Panc1 (cell line): ENCODE measurements around the gene CCNK. TPM values are rescaled to one million over a fixed set of nuclear protein-coding genes. Genes with fewer than 3 reads are reported as not detected.

Source experiments
- ATAC-seq: fragments of 200-7000 bp; cut with Tn5 transposase; 2 replicates; pipeline ENCODE4 v1.9.1; 2020; ENCODE audit warnings: mild to moderate bottlenecking, moderate library complexity
- BruUV-seq: library from RNA; stranded (reverse); fragments of 400-500 nt; replicated peaks from 2 replicates; lab custom pipeline; 2021; lab: Mats Ljungman, UMichigan
- CTCF ChIA-PET: fragments of 300-600 bp; sonication (Branson Sonifier 250); formaldehyde crosslinking; loops from one replicate; lab custom pipeline; 2022; ENCODE audit warnings: antibody characterized with exemption; lab: Charles Lee
- POLR2A ChIA-PET: fragments of 300-600 bp; sonication (Branson Sonifier 250); formaldehyde crosslinking; loops from one replicate; lab custom pipeline; 2022; ENCODE audit warnings: antibody characterized with exemption; lab: Charles Lee
- DNase-seq: peaks from one replicate; pipeline ENCODE4 v3.0.0-alpha.2; 2010; ENCODE audit warnings: low read depth, low spot score
- H3K27ac ChIP-seq: 2 replicates; pipeline ENCODE4 v1.5.1; 2011; ENCODE audit warnings: mild to moderate bottlenecking, low read length, inconsistent platforms
- H3K27me3 ChIP-seq: fragments of 200-500 bp; sonication (Bioruptor generic); 2 replicates; pipeline ENCODE4 v1.6.0; 2014; ENCODE audit warnings: low read length, inconsistent platforms; ENCODE audit not compliant: control insufficient read depth, insufficient read depth
- H3K36me3 ChIP-seq: fragments of 200-500 bp; sonication (Bioruptor generic); 2 replicates; pipeline ENCODE4 v1.5.1; 2014; ENCODE audit warnings: inconsistent platforms, mild to moderate bottlenecking, low read length, moderate library complexity; ENCODE audit not compliant: control insufficient read depth, insufficient read depth
- H3K4me1 ChIP-seq: 2 replicates; pipeline ENCODE4 v1.5.1; 2011; ENCODE audit warnings: inconsistent platforms, mild to moderate bottlenecking, low read length, moderate library complexity; ENCODE audit not compliant: control insufficient read depth, insufficient read depth
- H3K4me3 ChIP-seq, 2 experiments: 2 replicates each; pipeline ENCODE4 v1.5.1; 2011 to 2012; ENCODE audit warnings: low read depth in 2 of 2, low read length in 2 of 2, mild to moderate bottlenecking in 2 of 2, inconsistent platforms in 1 of 2, moderate library complexity in 1 of 2
- H3K9me3 ChIP-seq: fragments of 200-500 bp; sonication (Bioruptor generic); 2 replicates; pipeline ENCODE4 v1.5.1; 2014; ENCODE audit warnings: low read depth, mild to moderate bottlenecking, inconsistent platforms, low read length, moderate library complexity; ENCODE audit not compliant: control insufficient read depth, insufficient read depth
- CTCF ChIP-seq: fragments of 450-650 bp; IDR thresholded peaks from 2 replicates; pipeline ENCODE4 v1.5.1; 2017; ENCODE audit warnings: mild to moderate bottlenecking
- POLR2AphosphoS5 ChIP-seq: IDR thresholded peaks from 2 replicates; pipeline ENCODE4 v1.6.1; 2012; ENCODE audit warnings: mild to moderate bottlenecking, low read depth, low read length, moderate library complexity
- REST ChIP-seq, 2 experiments: IDR thresholded peaks; 2 replicates each; pipeline ENCODE4 v1.6.1; 2011 to 2012; ENCODE audit warnings: low read depth in 2 of 2, control low read depth in 1 of 2, low read length in 1 of 2, mild to moderate bottlenecking in 1 of 2, moderate library complexity in 1 of 2; ENCODE audit not compliant: insufficient read depth in 1 of 2
- SIN3A ChIP-seq: IDR thresholded peaks from 2 replicates; pipeline ENCODE4 v1.6.1; 2012; ENCODE audit warnings: low read depth, mild to moderate bottlenecking, low read length, moderate library complexity, borderline replicate concordance; ENCODE audit not compliant: insufficient read depth
- TCF7L2 ChIP-seq: IDR thresholded peaks from 2 replicates; pipeline ENCODE4 v1.6.1; 2011; ENCODE audit warnings: mild to moderate bottlenecking, low read depth, low read length, inconsistent platforms
- in situ Hi-C: cut with HindIII; loops from 2 replicates; pipeline ENCODE4 v1.10.0; 2016; ENCODE audit warnings: low sequenced_read_pairs, low pct_unique_long_range_greater_than_20kb
- intact Hi-C: fragments of 100-400 bp; cut with micrococcal nuclease; formaldehyde crosslinking; loops from one replicate; pipeline ENCODE4 v1.10.0; 2022; ENCODE audit not compliant: unreplicated experiment
- total RNA-seq: library from RNA; stranded (reverse); gene quantifications from one replicate; pipeline ENCODE4 v1.2.1, GENCODE V29; 2021; ENCODE audit not compliant: unreplicated experiment

The CCNK gene
- total RNA-seq, 1 experiment from 2014 or later = 47.8 TPM

- no peak for DNase-seq
- TF ChIP-seq REST (IDR thresholded peaks at IDR 0.05; ENCODE audit: insufficient read depth in 1 of 2, low read depth in 2 of 2, low read length in 1 of 2) (no peak), TCF7L2 (no peak), POLR2AphosphoS5 (no peak), SIN3A (no peak), CTCF (no peak)
- ATAC-seq = no peak
- Histone ChIP-seq H3K27ac (no peak overlapping the region), H3K4me1 (peaks cover 63% of the 10 kb centered on the region), H3K4me3 (no peak overlapping the region), H3K36me3 (no peaks in the 10 kb centered on the region), H3K27me3 (no peaks in the 10 kb centered on the region), H3K9me3 (no peaks in the 10 kb centered on the region)
- ChIA-PET POLR2A (no interaction called here), CTCF (no interaction called here)
- BruUV-seq = no TSS peak
- intact Hi-C loops (no loop called here), in situ Hi-C loops (no loop called here)
Measured at GRCh38 chr14:99550387-99550992, 69.3 kb downstream of the CCNK start.

GRCh38 chr14:99551034-99551922 is 70.1 kb downstream of the CCNK start:
- in situ Hi-C loops (no loop called here), intact Hi-C loops (no loop called here)
- no TSS peak for BruUV-seq
- no peak for DNase-seq
- Histone ChIP-seq H3K36me3 (no peaks in the 10 kb centered on the region), H3K27me3 (no peaks in the 10 kb centered on the region), H3K9me3 (no peaks in the 10 kb centered on the region), H3K27ac (no peak overlapping the region), H3K4me3 (no peak overlapping the region), H3K4me1 (peaks cover 61% of the 10 kb centered on the region)
- ATAC-seq = no peak
- ChIA-PET CTCF (no interaction called here), POLR2A (no interaction called here)
- no peak for TF ChIP-seq CTCF
- TF ChIP-seq POLR2AphosphoS5 = no peak
- no peak for TF ChIP-seq REST (IDR thresholded peaks at IDR 0.05; ENCODE audit: insufficient read depth in 1 of 2, low read depth in 2 of 2, low read length in 1 of 2)
- TF ChIP-seq TCF7L2 = no peak
- no peak for TF ChIP-seq SIN3A
